Suppressor macrophage treated with lipopolysaccharide for 1 hour (primary cell): ENCODE measurements around the gene SACM1L.
"Not testable (repeated sequence)": the region's sequence is repeated elsewhere in the genome, so short reads cannot be mapped to it uniquely, and the experiment has no call there.

Source experiments
- DNase-seq, 3 donors: peaks; one replicate each; pipeline ENCODE4 v3.0.0-alpha.2; 2020 to 2022

SACM1L gene

GRCh38 chr3:45670436-45670835, 18.8 kb upstream of the SACM1L start:
- DNase-seq, result peak in 2 of 3 donors; percentile 57 to 68

GRCh38 chr3:45670991-45671390, 18.2 kb upstream of the SACM1L start:
- DNase-seq, result peak; percentile 50 to 57 (median 55)

- DNase-seq, result no peak
Observed at GRCh38 chr3:45673273-45673672, 15.9 kb upstream of the SACM1L start.

GRCh38 chr3:45676325-45677032, 12.7 kb upstream of the SACM1L start:
- peak in 2 of 3 donors; percentile 37 to 62 for DNase-seq

GRCh38 chr3:45677033-45677446, 12.2 kb upstream of the SACM1L start:
- no peak for DNase-seq

- no peak for DNase-seq
Observed at GRCh38 chr3:45677841-45678240, 11.4 kb upstream of the SACM1L start.

- DNase-seq, result peak; percentile 80 to 91 (median 86)
Observed at GRCh38 chr3:45679805-45680204, 9.4 kb upstream of the SACM1L start.

- DNase-seq, result no peak
Observed at GRCh38 chr3:45681221-45681620, 8.0 kb upstream of the SACM1L start.

GRCh38 chr3:45681846-45682245, 7.3 kb upstream of the SACM1L start:
- no peak for DNase-seq

GRCh38 chr3:45682311-45682710, 6.9 kb upstream of the SACM1L start:
- DNase-seq, result no peak

- no peak for DNase-seq
Observed at GRCh38 chr3:45682786-45683185, 6.4 kb upstream of the SACM1L start.

- no peak for DNase-seq
Observed at GRCh38 chr3:45683417-45684326, 5.5 kb upstream of the SACM1L start.

GRCh38 chr3:45684327-45684892, 4.8 kb upstream of the SACM1L start:
- DNase-seq, result no peak

- DNase-seq, result not testable (repeated sequence)
Observed at GRCh38 chr3:45685722-45686121, 3.5 kb upstream of the SACM1L start.

- DNase-seq, result no peak
Observed at GRCh38 chr3:45686850-45687249, 2.3 kb upstream of the SACM1L start.

GRCh38 chr3:45687828-45688193, 1.4 kb upstream of the SACM1L start:
- no peak for DNase-seq

- peak in 1 of 3 donors; percentile 20 for DNase-seq
Observed at GRCh38 chr3:45688194-45688881, 858 bp upstream of the SACM1L start.

- DNase-seq, result no peak
Observed at GRCh38 chr3:45689787-45690145, 570 bp downstream of the SACM1L start.

GRCh38 chr3:45690336-45691035, 1.3 kb downstream of the SACM1L start:
- DNase-seq, result peak in 1 of 3 donors; percentile 34

GRCh38 chr3:45691842-45692241, 2.6 kb downstream of the SACM1L start:
- DNase-seq, result peak in 2 of 3 donors; percentile 39 to 59

GRCh38 chr3:45692866-45693265, 3.7 kb downstream of the SACM1L start:
- DNase-seq, result no peak

GRCh38 chr3:45693941-45694521, 4.8 kb downstream of the SACM1L start:
- DNase-seq, result no peak
